Vagina (tissue), 2 donors: ENCODE results near the gene NOL4L. TPM values are rescaled to one million over a fixed set of nuclear protein-coding genes. Genes with fewer than 3 reads are reported as not detected.

Experiments
- DNase-seq, 2 donors: peaks; one replicate each; pipeline ENCODE4 v3.0.0-alpha.2; 2017; ENCODE audit errors: extremely low spot score in 2 of 2
- H3K27ac ChIP-seq: fragments of 200-600 bp; sonication (generic); one replicate; pipeline ENCODE4 v1.5.1; 2019
- H3K27me3 ChIP-seq: fragments of 200-600 bp; sonication (generic); one replicate; pipeline ENCODE4 v1.5.1; 2019
- H3K36me3 ChIP-seq, 2 donors: fragments of 200-600 bp; sonication (generic); one replicate each; pipeline ENCODE4 v1.5.1; 2017 to 2019
- H3K4me1 ChIP-seq: fragments of 200-600 bp; sonication (generic); one replicate; pipeline ENCODE4 v1.5.1; 2019
- H3K4me3 ChIP-seq, 2 donors: fragments of 200-600 bp; sonication (generic); 1 replicate in 1 of 2; 2 replicates in 1 of 2; pipeline ENCODE4 v1.5.1; 2016 to 2019
- H3K9me3 ChIP-seq: fragments of 200-600 bp; sonication (generic); one replicate; pipeline ENCODE4 v1.5.1; 2019
- POLR2A ChIP-seq, 2 donors: fragments of 450-650 bp; IDR thresholded peaks; one replicate each; pipeline ENCODE4 v1.6.1; 2017; ENCODE audit warnings: antibody characterized with exemption in 2 of 2, mild to moderate bottlenecking in 2 of 2, moderate library complexity in 2 of 2
- POLR2AphosphoS5 ChIP-seq, 2 donors: sonication (generic); formaldehyde crosslinking; IDR thresholded peaks; one replicate each; pipeline ENCODE4 v1.9.0; 2017; ENCODE audit warnings: antibody characterized with exemption in 2 of 2, mild to moderate bottlenecking in 2 of 2, low read depth in 1 of 2; ENCODE audit not compliant: insufficient read depth in 1 of 2
- intact Hi-C: fragments of 100-400 bp; cut with DNase I; formaldehyde crosslinking; loops from one replicate; pipeline ENCODE4 v1.15.1; 2023
- total RNA-seq: library from RNA; depleted of rRNA; stranded (reverse); fragments of >200 nt; gene quantifications from one replicate; pipeline ENCODE4 v1.2.3, GENCODE V29; 2016
- TF ChIP-seq, protein P1 (sequence below), 3 experiments: fragments of 450-650 bp in 2 of 3; fragments of 200-600 bp in 1 of 3; sonication (generic) in 1 of 3; IDR thresholded peaks; one replicate each; pipeline ENCODE4 v1.5.1; 2017 to 2019; ENCODE audit warnings: antibody characterized with exemption in 3 of 3, mild to moderate bottlenecking in 2 of 3, moderate library complexity in 2 of 3

Gene NOL4L
- total RNA-seq, 1 donor from 2014 or later: 17.9 TPM

DNA sequence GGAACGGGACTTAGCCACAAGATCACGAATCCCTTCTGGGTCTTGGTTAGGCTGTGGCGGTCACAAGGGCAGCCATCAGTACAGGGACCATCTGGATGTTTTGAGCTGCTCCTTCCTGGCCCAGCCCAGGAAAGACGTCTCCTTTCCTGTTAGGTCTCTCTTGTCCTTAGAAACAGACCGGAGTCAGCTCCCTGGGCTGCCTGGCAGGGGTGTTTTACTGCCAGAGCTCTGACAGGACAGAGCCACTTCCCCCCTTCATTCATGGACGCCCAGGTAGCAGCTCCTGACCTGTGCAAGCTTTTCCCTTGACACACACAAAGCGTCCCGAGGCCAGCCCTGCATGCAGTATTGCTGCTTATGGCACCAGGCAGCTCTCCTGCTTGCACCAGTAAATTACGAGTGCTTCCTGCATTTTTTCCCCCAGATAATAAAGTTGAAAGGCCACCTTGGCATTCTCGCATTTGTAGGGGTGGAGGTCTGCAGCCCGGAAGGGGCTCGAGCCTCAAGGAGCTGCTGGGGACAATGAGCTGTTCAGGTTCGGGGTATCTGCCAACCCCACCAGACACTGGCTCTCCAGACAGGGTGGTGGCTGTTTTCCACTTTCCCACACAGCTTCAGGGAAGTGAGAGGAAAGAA is 87.4 kb downstream of the NOL4L start:
- Histone ChIP-seq H3K4me3 (no peak overlapping the region), H3K27ac (no peak overlapping the region), H3K27me3 (no peaks in the 10 kb centered on the region), H3K9me3 (no peaks in the 10 kb centered on the region), H3K4me1 (no peaks in the 10 kb centered on the region), H3K36me3 (no peaks in the 10 kb centered on the region)
- intact Hi-C loops: no loop called here
- DNase-seq: no peak
- TF ChIP-seq, protein P1, sequence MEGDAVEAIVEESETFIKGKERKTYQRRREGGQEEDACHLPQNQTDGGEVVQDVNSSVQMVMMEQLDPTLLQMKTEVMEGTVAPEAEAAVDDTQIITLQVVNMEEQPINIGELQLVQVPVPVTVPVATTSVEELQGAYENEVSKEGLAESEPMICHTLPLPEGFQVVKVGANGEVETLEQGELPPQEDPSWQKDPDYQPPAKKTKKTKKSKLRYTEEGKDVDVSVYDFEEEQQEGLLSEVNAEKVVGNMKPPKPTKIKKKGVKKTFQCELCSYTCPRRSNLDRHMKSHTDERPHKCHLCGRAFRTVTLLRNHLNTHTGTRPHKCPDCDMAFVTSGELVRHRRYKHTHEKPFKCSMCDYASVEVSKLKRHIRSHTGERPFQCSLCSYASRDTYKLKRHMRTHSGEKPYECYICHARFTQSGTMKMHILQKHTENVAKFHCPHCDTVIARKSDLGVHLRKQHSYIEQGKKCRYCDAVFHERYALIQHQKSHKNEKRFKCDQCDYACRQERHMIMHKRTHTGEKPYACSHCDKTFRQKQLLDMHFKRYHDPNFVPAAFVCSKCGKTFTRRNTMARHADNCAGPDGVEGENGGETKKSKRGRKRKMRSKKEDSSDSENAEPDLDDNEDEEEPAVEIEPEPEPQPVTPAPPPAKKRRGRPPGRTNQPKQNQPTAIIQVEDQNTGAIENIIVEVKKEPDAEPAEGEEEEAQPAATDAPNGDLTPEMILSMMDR (IDR thresholded peaks at IDR 0.05): no peak
- TF ChIP-seq POLR2AphosphoS5 (IDR thresholded peaks at IDR 0.05; ENCODE audit: insufficient read depth in 1 of 2, low read depth in 1 of 2): no peak
- no peak for TF ChIP-seq POLR2A (IDR thresholded peaks at IDR 0.05)

DNA sequence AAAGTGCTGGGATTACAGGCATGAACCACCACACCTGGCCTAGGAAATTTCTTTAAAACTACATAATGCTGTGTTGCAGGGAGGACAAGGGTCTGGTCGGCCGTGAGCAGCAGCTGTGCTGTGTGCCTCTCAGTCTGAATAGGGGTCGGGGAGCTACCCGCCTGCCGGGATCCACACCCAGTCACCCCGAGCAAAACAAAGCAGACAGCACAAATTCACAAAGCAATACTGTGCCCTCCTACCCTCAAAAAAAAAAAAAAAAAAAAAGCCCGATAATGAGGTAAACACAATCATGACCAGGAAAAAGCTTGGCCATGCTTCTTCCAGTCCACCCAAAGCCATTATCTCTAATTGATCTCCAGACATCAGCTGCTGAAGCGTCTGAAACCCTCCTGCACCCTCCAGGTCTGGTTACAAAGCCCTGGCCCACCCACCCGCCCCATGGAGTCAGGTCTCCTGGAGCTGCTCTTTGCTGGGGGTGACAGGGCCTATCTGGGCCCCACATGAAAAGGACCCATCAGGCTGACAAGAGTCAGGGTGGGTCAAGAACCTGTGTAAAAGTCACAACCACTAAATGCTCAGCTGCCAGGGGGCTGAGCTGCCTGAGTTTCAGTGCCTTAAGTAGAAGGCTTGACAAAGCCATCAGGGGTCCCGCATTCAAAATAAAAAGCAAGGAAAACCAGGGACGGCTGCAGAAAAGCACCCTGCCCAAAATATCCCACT is 88.2 kb downstream of the NOL4L start:
- Histone ChIP-seq H3K4me3 (no peak overlapping the region), H3K36me3 (no peaks in the 10 kb centered on the region), H3K27me3 (no peaks in the 10 kb centered on the region), H3K9me3 (no peaks in the 10 kb centered on the region), H3K27ac (no peak overlapping the region), H3K4me1 (no peaks in the 10 kb centered on the region)
- intact Hi-C loops: no loop called here
- no peak for TF ChIP-seq POLR2A (IDR thresholded peaks at IDR 0.05)
- TF ChIP-seq POLR2AphosphoS5 (IDR thresholded peaks at IDR 0.05; ENCODE audit: insufficient read depth in 1 of 2, low read depth in 1 of 2): no peak
- TF ChIP-seq, protein P1 (IDR thresholded peaks at IDR 0.05): no peak
- DNase-seq: no peak

DNA sequence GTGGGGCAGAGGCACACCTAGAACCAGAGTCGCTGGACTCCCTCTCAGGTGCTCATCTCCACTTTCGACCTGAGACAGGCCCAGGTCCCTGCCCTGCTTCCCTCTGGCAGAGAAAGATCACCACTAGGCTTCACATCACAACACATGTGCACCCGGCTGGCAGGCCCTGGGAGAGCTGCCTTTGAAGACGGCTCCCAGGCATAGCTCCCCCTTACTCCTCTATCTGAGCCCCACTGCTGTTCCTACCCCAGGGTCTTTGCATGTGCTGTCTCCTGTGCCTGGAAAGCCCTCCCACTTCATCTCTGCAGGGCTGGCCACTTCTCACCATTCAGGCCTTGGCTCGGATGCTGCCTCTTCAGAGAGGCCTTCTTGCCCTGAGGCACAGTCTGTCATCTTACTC is 89.2 kb downstream of the NOL4L start:
- intact Hi-C loops: no loop called here
- H3K9me3 ChIP-seq: no peaks in the 10 kb centered on the region
- no peak for DNase-seq
- H3K4me3 ChIP-seq: no peak overlapping the region
- no peak overlapping the region for H3K27ac ChIP-seq
- TF ChIP-seq, protein P1 (IDR thresholded peaks at IDR 0.05): no peak
- TF ChIP-seq POLR2AphosphoS5 (IDR thresholded peaks at IDR 0.05; ENCODE audit: insufficient read depth in 1 of 2, low read depth in 1 of 2) (no peak), POLR2A (IDR thresholded peaks at IDR 0.05) (no peak)
- no peaks in the 10 kb centered on the region for H3K36me3 ChIP-seq
- H3K27me3 ChIP-seq: no peaks in the 10 kb centered on the region
- no peaks in the 10 kb centered on the region for H3K4me1 ChIP-seq

DNA sequence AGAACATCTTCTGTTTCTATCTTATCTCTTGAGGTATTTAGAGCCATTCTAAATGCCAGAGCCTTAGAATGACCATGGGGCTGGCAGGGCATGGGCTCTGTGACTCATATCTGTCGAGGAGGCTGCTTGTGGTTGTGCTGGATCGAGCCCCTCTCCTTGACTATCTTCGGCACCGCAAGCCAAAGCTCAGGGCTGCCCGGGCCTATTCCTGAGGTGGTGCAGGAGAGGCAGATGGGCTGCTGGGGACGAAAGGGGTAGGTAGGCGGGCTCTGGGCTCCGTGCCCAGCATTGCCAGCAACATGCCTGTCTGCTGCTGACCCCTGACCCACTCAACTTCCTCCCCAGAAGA is 89.9 kb downstream of the NOL4L start:
- no peak for DNase-seq
- no peak overlapping the region for H3K27ac ChIP-seq
- intact Hi-C loops: no loop called here

More for the DNA sequence above, 89.9 kb downstream of the NOL4L start:
- Histone ChIP-seq H3K9me3 (no peaks in the 10 kb centered on the region), H3K27me3 (no peaks in the 10 kb centered on the region), H3K4me1 (no peaks in the 10 kb centered on the region), H3K36me3 (no peaks in the 10 kb centered on the region), H3K4me3 (no peak overlapping the region)
- TF ChIP-seq POLR2A (IDR thresholded peaks at IDR 0.05): no peak
- no peak for TF ChIP-seq POLR2AphosphoS5 (IDR thresholded peaks at IDR 0.05; ENCODE audit: insufficient read depth in 1 of 2, low read depth in 1 of 2)
- TF ChIP-seq, protein P1 (IDR thresholded peaks at IDR 0.05): no peak
